Retinal pigment epithelial cell (primary cell): ENCODE measurements around the gene HEATR5A.
"Not testable (repeated sequence)": the region's sequence is repeated elsewhere in the genome, so short reads cannot be mapped to it uniquely, and the experiment has no call there.

Source experiments
- DNase-seq: peaks from one replicate; pipeline ENCODE4 v3.0.0-alpha.2; 2010; ENCODE audit warnings: low read depth
- H3K4me3 ChIP-seq: 2 replicates; pipeline ENCODE4 v1.5.1; 2011; ENCODE audit warnings: mild to moderate bottlenecking, low read length, control low read depth, moderate library complexity
- CTCF ChIP-seq: conservative IDR thresholded peaks from 2 replicates; pipeline ENCODE4 v1.5.1; 2011; ENCODE audit warnings: low read depth, low read length, control low read depth, inconsistent platforms

HEATR5A gene

GRCh38 chr14:31320216-31320615 lies 100.1 kb downstream of the HEATR5A start:
- no peak for TF ChIP-seq CTCF
- no peak for DNase-seq
- H3K4me3 ChIP-seq = no peak overlapping the region

- no peak for DNase-seq
Measured at GRCh38 chr14:31319701-31320100, 100.6 kb downstream of the HEATR5A start.

GRCh38 chr14:31312934-31313333 lies 107.4 kb downstream of the HEATR5A start:
- no peak for DNase-seq
- H3K4me3 ChIP-seq = no peak overlapping the region
- TF ChIP-seq CTCF = no peak

More at GRCh38 chr14:31319701-31320100, 100.6 kb downstream of the HEATR5A start:
- no peak for TF ChIP-seq CTCF
- H3K4me3 ChIP-seq = no peak overlapping the region

DNA sequence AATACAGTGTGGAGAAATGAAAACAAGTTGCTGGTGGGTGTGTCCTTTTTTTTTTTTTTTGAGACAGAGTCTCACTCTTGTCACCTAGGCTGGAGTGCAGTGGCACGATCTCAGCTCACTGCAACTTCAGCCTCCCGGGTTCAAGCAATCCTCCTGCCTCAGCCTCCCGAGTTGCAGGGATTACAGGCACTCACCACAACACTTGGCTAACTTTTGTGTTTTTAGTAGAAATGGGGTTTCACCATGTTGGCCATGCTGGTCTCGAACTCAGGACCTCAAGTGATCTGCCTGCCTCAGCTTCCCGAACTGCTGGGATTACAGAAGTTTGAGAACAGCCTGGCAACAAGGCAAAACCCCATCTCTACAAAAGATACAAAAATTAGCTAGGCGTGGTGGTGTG lies 108.0 kb downstream of the HEATR5A start:
- DNase-seq, H3K4me3 ChIP-seq: not testable (repeated sequence)

- no peak for TF ChIP-seq CTCF
- DNase-seq = no peak
- no peak overlapping the region for H3K4me3 ChIP-seq
Measured at GRCh38 chr14:31307618-31308017, 112.7 kb downstream of the HEATR5A start.

GRCh38 chr14:31307198-31307597 lies 113.2 kb downstream of the HEATR5A start:
- no peak for TF ChIP-seq CTCF
- DNase-seq = no peak
- H3K4me3 ChIP-seq = no peak overlapping the region

- DNase-seq = no peak
- H3K4me3 ChIP-seq = no peak overlapping the region
- no peak for TF ChIP-seq CTCF
Measured at GRCh38 chr14:31303654-31304053, 116.7 kb downstream of the HEATR5A start.

DNA sequence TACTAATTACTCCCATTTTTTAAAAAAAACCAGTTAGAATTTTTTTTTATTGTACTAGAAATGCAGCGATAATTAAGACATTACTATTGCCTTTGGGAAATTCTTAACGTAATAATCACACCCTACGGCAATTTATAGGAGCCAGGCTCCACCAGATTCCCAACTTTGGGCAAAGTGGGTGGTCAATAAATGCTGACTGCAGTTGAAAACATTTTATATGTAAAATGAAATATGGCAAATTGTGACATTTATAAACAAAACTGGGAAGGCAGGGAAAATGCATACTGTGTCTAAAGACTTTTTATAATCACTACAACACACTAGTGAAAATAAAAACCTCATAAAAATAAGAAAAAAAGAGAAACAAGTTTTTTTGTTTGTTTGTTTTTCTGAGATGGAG lies 119.5 kb downstream of the HEATR5A start:
- no peak for TF ChIP-seq CTCF
- H3K4me3 ChIP-seq = no peak overlapping the region
- no peak for DNase-seq
